ENCODE data around the gene HAND2. TPM values are rescaled to one million over a fixed set of nuclear protein-coding genes. Genes with fewer than 3 reads are reported as not detected.

HAND2 gene
- total and polyA plus RNA-seq, 5 donors = 69.3 to 154 (median 131) TPM

GRCh38 chr4:173536808-173537429 is 6.9 kb upstream of the HAND2 start:
- Histone ChIP-seq H3K27ac (ENCODE audit: low read length) (peak overlapping the region; percentile 75), H3K4me1 (ENCODE audit: control insufficient read depth, insufficient read depth, low read length) (no peaks in the 10 kb centered on the region), H3K27me3 (ENCODE audit: control insufficient read depth, insufficient read depth) (no peaks in the 10 kb centered on the region), H3K9me3 (ENCODE audit: control insufficient read depth, low read length) (no peaks in the 10 kb centered on the region), H3K4me3 (ENCODE audit: low read length) (no peak overlapping the region)
- ATAC-seq (peak; percentile 22 to 56), DNase-seq (peak in 2 of 3 donors; percentile 39 to 67)
- 54% methylated on average over 12 of the region's 12 CpGs for WGBS
- intact Hi-C loops (cut with DNase I) = loop anchor here in 2 of 4 donors (10.0 kb wide), 2 partner anchors 158 to 208 kb away; no protein-coding TSS in a partner anchor

DNA sequence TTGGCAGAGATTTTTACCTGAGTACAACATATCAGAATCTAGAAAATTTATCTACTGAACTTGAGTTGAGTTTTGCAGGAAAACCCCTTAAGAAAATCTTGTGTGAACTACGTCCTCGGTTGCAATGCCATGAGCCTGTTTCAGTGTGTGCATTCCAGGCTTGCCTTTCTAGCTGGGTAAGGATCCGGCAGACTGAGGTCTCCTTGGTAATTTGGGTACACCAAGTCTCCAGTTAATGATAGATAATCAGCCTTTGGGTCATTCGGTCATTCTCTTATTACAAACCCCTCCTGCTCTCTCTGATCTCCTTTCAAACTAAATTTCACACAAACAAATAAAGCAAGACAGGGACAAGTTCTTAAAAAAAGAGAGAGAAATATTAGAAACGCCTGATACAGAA is 5.9 kb upstream of the HAND2 start:
- 46% methylated on average over 5 of the region's 5 CpGs for WGBS
- H3K4me1 ChIP-seq (ENCODE audit: control insufficient read depth, insufficient read depth, low read length) = no peaks in the 10 kb centered on the region
- no peaks in the 10 kb centered on the region for H3K27me3 ChIP-seq (ENCODE audit: control insufficient read depth, insufficient read depth)
- no peaks in the 10 kb centered on the region for H3K9me3 ChIP-seq (ENCODE audit: control insufficient read depth, low read length)
- ATAC-seq = no peak
- DNase-seq = no peak
- peak overlapping the region; percentile 36 for H3K27ac ChIP-seq (ENCODE audit: low read length)
- H3K4me3 ChIP-seq (ENCODE audit: low read length) = peak overlapping the region; percentile 15
- intact Hi-C loops (cut with DNase I) = loop anchor here in 2 of 4 donors (10.0 kb wide), 2 partner anchors 159 to 209 kb away; no protein-coding TSS in a partner anchor

DNA sequence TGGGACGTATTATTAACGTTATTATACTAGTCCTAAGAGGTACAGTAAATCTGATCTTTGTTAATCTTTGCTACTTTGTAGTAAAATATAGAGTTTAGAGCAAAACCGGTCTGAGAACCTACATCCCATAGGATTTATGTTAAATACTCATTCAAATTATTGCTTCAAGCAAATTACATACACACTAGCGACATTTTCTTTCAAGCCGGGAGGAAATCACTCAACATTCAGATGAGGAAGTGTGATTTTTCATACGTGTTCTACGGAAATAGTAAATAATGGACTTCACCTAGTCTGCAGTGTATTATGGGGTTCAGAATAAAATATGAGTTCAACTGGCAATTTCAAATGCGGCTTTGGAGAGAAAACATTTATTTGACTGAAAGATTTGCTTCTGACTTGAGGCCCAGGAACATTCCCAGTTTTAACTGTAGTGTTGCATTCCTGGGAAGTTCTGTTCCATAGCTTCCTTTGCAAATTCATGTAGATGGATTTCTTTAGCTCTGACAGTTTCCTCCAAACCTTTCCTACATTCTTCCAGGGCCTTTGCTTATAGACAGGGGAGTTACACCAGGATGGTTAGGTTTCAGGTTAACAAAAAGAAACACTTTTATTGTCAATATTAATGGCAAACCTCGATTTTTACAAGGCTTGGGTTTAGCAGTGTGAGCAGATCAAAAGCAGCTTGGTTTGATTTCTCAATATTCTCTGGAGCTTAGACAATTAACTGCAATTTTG is 5.3 kb upstream of the HAND2 start:
- Histone ChIP-seq H3K27ac (ENCODE audit: low read length) (no peak overlapping the region), H3K27me3 (ENCODE audit: control insufficient read depth, insufficient read depth) (no peaks in the 10 kb centered on the region), H3K9me3 (ENCODE audit: control insufficient read depth, low read length) (no peaks in the 10 kb centered on the region), H3K4me3 (ENCODE audit: low read length) (peak overlapping the region; percentile 15), H3K4me1 (ENCODE audit: control insufficient read depth, insufficient read depth, low read length) (no peaks in the 10 kb centered on the region)
- DNase-seq (no peak), ATAC-seq (no peak)
- intact Hi-C loops (cut with DNase I) = loop anchor here in 2 of 4 donors (10.0 kb wide), 2 partner anchors 159 to 209 kb away; no protein-coding TSS in a partner anchor
- 56% methylated on average over 9 of the region's 9 CpGs for WGBS

GRCh38 chr4:173534434-173534833 is 4.4 kb upstream of the HAND2 start:
- Histone ChIP-seq H3K4me1 (ENCODE audit: control insufficient read depth, insufficient read depth, low read length) (no peaks in the 10 kb centered on the region), H3K9me3 (ENCODE audit: control insufficient read depth, low read length) (no peaks in the 10 kb centered on the region), H3K27ac (ENCODE audit: low read length) (peak overlapping the region; percentile 49), H3K27me3 (ENCODE audit: control insufficient read depth, insufficient read depth) (no peaks in the 10 kb centered on the region), H3K4me3 (ENCODE audit: low read length) (peak overlapping the region; percentile 30)
- 41% methylated on average over 1 of the region's 1 CpG for WGBS
- intact Hi-C loops (cut with DNase I) = loop anchor here in 3 of 4 donors (5.0 to 10.0 kb wide), 3 partner anchors 160 to 213 kb away; no protein-coding TSS in a partner anchor
- DNase-seq = no peak
- ATAC-seq = no peak

GRCh38 chr4:173532725-173533511 is 2.9 kb upstream of the HAND2 start:
- Histone ChIP-seq H3K27me3 (ENCODE audit: control insufficient read depth, insufficient read depth) (no peaks in the 10 kb centered on the region), H3K9me3 (ENCODE audit: control insufficient read depth, low read length) (no peaks in the 10 kb centered on the region), H3K27ac (ENCODE audit: low read length) (peak overlapping the region; percentile 78), H3K4me3 (ENCODE audit: low read length) (peak overlapping the region; percentile 59), H3K4me1 (ENCODE audit: control insufficient read depth, insufficient read depth, low read length) (no peaks in the 10 kb centered on the region)
- ATAC-seq (no peak), DNase-seq (no peak)
- intact Hi-C loops (cut with DNase I) = loop anchor here in 3 of 4 donors (5.0 to 10.0 kb wide), 3 partner anchors 162 to 214 kb away; no protein-coding TSS in a partner anchor
- WGBS = 50% methylated on average over 4 of the region's 4 CpGs

DNA sequence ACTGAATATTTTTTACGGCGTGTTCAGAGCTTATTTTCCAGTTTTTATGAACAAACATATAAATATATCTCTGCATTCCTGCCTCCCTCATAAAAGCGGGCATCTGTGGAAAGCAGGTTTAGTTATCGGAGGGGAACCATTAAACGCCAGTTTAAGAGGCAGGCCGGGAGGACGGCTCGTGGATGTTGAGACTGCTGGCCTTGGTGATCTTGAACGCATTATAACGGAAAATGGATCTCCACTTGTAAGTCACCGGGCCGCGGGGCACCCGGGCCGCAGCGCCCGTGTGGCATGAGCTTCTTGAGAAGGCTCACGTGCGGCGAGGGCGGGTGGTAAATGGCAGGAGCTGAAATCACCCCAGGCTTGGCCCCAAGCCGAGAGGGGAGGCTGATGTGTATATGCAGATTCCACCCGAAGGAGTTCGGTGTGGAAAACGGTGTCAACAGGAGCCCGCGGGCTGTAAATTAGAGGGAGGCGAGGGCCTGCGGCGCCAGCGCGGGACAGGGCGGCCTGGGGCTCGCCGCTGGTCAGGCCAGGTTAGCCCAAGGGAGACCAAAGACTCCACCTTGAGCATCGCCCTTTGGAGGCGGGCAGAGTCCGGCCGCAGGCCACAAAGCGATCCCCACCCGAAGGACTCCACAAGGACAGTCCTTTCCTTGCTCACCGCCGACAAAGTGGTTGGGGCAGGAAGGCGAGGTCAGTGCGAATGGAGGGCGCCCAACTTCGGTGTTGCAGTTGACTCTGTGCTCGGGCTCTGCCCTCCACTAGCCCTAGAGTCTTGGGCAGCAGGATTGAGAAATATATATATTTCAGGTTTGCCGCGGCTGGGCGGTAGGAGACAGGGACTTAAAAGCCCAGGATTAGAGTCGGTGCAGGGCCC is 1.3 kb upstream of the HAND2 start:
- Histone ChIP-seq H3K9me3 (ENCODE audit: control insufficient read depth, low read length) (no peaks in the 10 kb centered on the region), H3K27ac (ENCODE audit: low read length) (peak overlapping the region; percentile 93), H3K27me3 (ENCODE audit: control insufficient read depth, insufficient read depth) (no peaks in the 10 kb centered on the region), H3K4me3 (ENCODE audit: low read length) (peak overlapping the region; percentile 59), H3K4me1 (ENCODE audit: control insufficient read depth, insufficient read depth, low read length) (no peaks in the 10 kb centered on the region)
- peak; percentile 67 to 84 (median 81) for DNase-seq
- peak in 1 of 2 donors; percentile 24 for ATAC-seq
- intact Hi-C loops (cut with DNase I) = loop anchor here in 3 of 4 donors (5.0 to 10.0 kb wide), 3 partner anchors 163 to 216 kb away; no protein-coding TSS in a partner anchor
- WGBS = 31% methylated on average over 52 of the region's 52 CpGs

DNA sequence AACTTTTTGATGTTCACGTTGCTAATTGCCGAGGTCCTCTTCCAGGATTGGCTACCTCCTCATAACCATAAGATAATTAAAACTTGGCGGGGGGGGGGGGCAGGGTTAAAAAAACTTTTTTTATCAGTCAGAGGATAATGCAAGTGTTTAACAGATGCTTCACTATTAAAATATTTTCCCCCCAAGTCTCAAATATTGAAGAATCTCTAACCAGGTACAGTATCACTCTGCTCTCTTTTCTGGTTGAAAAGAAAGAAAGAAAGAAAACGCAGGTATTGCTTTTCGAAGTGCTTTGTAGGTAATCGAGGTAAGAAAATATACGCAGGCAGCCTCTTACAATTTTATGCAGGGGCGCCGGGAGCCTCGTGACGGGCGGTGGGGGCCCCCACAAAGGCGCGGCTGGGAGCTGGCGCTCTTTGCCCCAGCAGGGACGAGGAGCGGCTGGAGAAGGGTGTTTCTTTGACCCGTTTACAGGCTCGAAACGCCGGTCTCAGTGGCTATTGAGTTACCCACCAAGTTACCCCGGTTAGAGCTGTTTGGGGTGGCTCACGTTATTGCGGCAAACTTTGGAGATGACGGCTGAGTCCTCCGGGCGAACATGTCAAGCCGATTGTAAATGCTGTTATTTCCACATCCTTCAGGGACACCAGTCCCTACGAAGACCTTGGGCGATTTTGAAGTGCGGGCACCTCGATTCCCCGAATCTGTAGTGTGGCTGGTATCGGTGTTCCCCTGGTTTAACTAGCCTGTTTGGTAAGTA is 477 bp upstream of the HAND2 start:
- ATAC-seq (peak in 1 of 2 donors; percentile 12), DNase-seq (peak in 2 of 3 donors; percentile 47 to 68)
- Histone ChIP-seq H3K4me3 (ENCODE audit: low read length) (peak overlapping the region; percentile 59), H3K4me1 (ENCODE audit: control insufficient read depth, insufficient read depth, low read length) (no peaks in the 10 kb centered on the region), H3K27ac (ENCODE audit: low read length) (peak overlapping the region; percentile 93), H3K9me3 (ENCODE audit: control insufficient read depth, low read length) (no peaks in the 10 kb centered on the region), H3K27me3 (ENCODE audit: control insufficient read depth, insufficient read depth) (no peaks in the 10 kb centered on the region)
- WGBS = 6% methylated on average over 34 of the region's 34 CpGs
- intact Hi-C loops (cut with DNase I) = loop anchor here in 3 of 4 donors (5.0 to 10.0 kb wide), 3 partner anchors 164 to 217 kb away; no protein-coding TSS in a partner anchor

DNA sequence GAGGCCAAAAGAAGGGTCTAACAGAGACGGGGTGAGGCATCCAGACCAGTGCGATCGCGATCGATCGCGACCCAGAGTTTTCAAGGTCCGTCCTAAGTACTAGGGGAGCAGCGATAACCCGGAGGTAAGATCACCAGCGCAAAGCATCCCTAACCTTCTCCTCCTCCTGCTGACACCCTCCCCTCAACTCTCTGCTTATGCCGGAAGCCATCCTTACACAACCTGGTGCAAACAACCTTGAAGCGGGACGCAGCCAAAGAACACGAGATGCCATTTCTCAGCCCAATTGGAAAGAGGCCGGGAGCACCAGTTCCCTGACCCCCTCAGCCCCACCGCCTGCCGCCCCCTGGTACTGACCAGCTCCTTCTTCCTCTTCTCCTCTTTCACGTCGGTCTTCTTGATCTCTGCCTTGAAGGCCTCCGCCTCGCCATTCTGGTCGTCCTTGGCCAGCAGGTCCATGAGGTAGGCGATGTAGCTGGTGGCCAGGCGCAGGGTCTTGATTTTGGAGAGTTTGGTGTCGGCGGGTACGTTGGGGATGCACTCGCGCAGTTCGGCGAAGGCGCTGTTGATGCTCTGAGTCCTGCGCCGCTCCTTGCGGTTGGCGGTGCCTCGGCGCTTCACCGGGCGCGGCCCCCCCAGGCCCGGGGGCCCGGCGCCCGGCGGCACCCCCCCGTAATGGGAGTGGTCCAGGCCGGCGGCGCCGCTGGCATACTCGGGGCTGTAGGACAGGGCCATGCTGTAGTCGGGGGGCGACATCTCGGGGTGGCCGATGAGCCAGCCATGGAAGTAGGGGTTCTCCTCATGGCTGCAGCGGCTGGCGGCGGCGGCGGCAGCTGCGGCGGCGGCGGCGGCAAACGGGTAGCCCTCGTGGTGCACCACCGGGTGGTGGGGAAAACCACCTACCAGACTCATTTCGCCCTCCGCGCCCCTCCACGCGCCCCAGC is 1.4 kb downstream of the HAND2 start:
- H3K4me3 ChIP-seq (ENCODE audit: low read length) = peak overlapping the region; percentile 59
- H3K9me3 ChIP-seq (ENCODE audit: control insufficient read depth, low read length) = no peaks in the 10 kb centered on the region
- peak overlapping the region; percentile 95 for H3K27ac ChIP-seq (ENCODE audit: low read length)
- peak; percentile 47 to 81 (median 80) for DNase-seq
- intact Hi-C loops (cut with DNase I) = loop anchor here in 1 of 4 donors (5.0 kb wide), 2 partner anchors 219 to 464 kb away; no protein-coding TSS in a partner anchor
- ATAC-seq = peak; percentile 27 to 36
- peaks cover 2% of the 10 kb centered on the region for H3K4me1 ChIP-seq (ENCODE audit: control insufficient read depth, insufficient read depth, low read length)
- 4% methylated on average over 75 of the region's 75 CpGs for WGBS
- no peaks in the 10 kb centered on the region for H3K27me3 ChIP-seq (ENCODE audit: control insufficient read depth, insufficient read depth)
